ENCODE data around the gene MED12L.
A peak's percentile ranks its signal among the peaks of the same experiment; 100 is the strongest.

Gene MED12L

DNA sequence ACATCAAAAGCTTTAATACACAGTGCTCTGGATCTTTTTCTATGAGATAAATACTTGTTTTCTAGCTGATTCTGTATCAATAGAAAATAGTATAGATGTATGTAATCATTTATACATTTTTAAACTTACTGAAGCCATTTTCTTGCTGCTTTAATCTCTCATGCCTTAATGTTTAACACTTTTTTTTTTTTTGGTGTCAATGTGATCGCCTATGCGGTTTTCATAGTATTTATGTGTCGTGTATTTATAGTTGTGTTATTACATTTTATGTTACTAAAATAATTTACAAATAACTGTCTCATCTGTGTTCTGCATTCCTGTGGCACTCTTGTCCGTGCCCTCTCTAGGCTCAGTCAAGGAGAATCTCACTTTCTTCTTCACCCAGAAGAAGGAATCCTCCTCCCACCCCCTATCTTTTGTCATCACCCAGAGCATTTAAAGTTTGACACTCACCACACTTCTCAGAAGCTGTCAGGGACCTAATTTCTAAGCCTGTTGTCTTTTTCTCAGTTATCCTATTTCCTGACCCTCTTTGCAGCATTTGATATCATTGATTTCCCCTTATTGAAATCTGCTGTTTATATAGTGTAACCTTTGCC is 138.9 kb downstream of the MED12L start:
- H3K4me3 ChIP-seq (ENCODE audit: low read depth, low read length), result no peak overlapping the region
- TF ChIP-seq, protein P1, sequence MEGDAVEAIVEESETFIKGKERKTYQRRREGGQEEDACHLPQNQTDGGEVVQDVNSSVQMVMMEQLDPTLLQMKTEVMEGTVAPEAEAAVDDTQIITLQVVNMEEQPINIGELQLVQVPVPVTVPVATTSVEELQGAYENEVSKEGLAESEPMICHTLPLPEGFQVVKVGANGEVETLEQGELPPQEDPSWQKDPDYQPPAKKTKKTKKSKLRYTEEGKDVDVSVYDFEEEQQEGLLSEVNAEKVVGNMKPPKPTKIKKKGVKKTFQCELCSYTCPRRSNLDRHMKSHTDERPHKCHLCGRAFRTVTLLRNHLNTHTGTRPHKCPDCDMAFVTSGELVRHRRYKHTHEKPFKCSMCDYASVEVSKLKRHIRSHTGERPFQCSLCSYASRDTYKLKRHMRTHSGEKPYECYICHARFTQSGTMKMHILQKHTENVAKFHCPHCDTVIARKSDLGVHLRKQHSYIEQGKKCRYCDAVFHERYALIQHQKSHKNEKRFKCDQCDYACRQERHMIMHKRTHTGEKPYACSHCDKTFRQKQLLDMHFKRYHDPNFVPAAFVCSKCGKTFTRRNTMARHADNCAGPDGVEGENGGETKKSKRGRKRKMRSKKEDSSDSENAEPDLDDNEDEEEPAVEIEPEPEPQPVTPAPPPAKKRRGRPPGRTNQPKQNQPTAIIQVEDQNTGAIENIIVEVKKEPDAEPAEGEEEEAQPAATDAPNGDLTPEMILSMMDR (IDR thresholded peaks at IDR 0.05; ENCODE audit: borderline replicate concordance, insufficient read depth, low read depth, low read length), result no peak

DNA sequence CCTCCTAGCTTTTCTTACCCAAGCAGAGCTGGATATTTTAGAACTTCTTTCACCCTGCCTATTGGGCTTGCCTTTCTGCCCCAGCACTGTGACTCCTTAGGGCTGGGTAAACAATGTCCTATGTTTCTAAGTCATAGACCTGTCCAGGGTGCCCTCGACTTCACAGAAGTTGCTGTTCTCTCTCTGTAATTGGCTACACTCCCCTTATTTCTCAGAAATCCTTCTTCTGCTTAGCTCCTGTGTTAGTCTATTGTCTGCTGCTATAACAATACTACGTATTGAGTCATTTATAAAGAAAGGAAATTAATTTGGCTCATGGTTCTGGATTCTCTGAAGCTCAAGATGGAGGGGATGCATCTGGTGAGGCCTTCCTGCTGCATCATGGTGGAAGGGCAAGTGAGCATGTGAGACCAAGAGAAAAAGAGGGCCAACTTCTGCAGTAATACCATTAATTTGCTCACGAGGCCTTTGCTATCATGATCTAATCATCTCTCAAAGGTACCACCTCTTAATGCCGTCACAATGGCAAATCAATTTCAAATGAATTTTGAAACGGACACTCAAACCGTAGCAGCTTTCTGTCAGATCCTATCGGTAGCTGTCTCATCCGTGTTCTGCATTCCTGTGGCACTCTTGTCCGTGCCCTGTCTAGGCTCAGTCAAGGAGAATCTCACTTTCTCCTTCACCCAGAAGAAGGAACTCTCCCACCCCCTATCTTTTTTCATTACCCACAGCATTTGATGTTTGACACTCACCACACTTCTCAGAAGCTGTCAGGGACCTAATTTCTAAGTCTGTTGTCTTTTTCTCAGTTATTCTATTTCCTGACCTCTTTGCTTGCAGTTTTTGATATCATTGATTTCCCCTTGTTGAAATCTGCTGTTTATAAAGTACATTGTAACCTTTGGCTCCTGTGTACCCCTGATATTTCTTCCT is 139.8 kb downstream of the MED12L start:
- TF ChIP-seq, protein P1 (IDR thresholded peaks at IDR 0.05; ENCODE audit: borderline replicate concordance, insufficient read depth, low read depth, low read length), result no peak
- H3K4me3 ChIP-seq (ENCODE audit: low read depth, low read length), result no peak overlapping the region

DNA sequence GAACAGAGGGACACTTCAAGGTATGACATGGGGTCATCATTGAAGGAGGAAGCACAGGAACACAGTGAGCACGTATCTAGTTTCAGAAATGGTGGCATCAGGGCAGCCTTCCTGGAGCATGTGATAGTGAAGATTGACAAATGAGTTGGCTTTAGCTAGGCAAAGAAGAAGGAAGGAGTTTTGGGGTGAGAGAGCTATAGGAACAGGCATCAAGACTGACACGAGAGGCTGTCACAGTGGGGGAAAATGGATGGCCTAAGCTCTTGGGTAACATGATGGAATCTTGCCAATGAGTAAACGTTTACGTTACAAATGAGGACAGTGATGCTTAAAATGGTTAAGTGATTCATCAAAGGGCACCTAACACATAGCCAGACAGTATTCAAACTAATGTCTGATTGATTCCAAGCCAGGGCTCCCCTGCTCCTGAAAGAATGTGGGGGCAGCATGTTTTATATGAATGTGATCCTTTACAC is 140.7 kb downstream of the MED12L start:
- TF ChIP-seq, protein P1 (IDR thresholded peaks at IDR 0.05; ENCODE audit: borderline replicate concordance, insufficient read depth, low read depth, low read length), result no peak
- no peak overlapping the region for H3K4me3 ChIP-seq (ENCODE audit: low read depth, low read length)

DNA sequence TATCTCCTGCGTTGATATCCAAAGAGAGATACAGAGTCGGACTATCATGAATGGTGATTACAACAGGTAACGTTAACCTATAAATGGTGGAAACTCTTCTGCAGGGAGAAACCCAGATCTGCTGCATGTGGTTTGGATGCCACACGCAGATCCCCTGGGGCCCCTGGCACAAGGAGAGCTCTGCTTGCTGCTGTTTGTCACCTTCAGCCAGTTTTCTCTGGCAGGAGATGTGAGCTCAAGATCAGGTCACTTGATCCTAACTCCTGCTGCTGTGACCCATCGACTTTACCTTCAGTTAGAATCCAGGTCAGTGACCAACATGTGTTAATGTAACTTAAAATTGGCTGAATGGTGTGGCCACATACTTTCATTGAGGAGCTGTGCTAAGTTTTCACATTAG is 141.4 kb downstream of the MED12L start:
- no peak overlapping the region for H3K4me3 ChIP-seq (ENCODE audit: low read depth, low read length)
- TF ChIP-seq, protein P1 (IDR thresholded peaks at IDR 0.05; ENCODE audit: borderline replicate concordance, insufficient read depth, low read depth, low read length), result no peak

DNA sequence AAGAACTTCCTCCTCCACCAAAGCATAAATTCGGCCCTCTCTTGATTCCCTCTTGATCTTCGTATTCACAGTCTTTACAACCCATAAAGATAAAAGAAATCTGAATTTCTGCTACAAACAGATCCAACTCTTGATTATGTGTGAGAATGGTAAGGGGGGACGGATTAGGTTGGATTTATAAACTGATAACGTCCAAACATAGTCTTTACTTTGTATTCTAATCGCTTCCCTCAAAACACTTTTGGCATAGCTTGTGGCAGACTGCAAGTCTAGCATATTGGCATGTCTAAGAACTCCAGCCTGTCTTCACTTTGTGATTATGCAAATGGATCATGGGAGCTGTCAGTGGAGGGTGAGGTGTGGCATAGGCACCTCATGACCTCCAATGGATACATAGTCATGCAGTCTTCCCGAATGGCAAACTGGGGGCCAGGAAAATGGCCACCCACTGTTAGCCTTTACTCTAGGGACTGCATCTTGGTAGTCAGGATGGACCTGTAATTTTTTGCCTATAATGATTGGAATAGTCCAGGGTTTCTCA is 141.9 kb downstream of the MED12L start:
- H3K4me3 ChIP-seq (ENCODE audit: low read depth, low read length), result no peak overlapping the region
- TF ChIP-seq, protein P1 (IDR thresholded peaks at IDR 0.05; ENCODE audit: borderline replicate concordance, insufficient read depth, low read depth, low read length), result no peak

DNA sequence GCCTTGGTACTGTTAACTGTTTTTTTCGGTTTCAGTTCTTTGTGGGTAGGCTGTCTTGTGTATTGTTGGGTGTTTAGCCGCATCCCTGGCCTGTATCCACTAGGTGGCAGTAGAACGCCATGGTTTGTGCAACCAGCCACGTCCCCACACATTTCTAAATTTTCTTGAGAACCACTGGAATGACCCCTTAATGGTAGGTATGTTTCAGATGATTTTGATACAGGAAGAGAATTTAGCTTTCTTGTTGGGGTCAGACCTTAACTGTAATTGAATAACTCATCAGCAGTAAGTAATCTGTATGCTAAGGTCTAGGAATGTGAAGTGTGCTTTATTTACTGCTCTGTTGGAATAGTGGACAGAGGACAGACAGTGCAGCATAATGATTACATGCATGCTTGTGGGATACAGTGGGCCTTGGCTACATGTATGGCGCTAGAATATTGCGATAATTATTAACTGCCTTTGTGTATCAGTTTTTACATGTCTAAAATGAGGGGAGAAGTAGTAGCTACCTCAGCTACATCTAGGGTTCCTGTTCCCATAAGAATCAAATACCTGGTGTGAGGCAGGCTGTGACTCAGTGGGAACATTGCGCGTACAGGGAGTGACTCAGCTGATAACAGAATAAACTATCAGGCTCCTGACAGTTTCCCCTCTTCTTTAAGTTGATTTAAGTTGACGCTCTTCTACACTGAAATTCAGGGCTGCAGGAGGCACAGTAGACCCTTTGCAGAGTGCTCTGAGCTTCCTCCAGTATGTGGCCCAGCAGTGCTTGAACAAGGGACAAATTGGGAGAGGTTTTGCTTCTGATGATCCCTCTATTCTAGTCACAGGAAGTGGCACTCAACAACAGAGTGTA is 142.6 kb downstream of the MED12L start:
- TF ChIP-seq, protein P1 (IDR thresholded peaks at IDR 0.05; ENCODE audit: borderline replicate concordance, insufficient read depth, low read depth, low read length), result peak; percentile 72

More for the DNA sequence above, 142.6 kb downstream of the MED12L start:
- H3K4me3 ChIP-seq (ENCODE audit: low read depth, low read length), result no peak overlapping the region
